Measurements from ENCODE around the gene TMEM94.

TMEM94 gene

GRCh38 chr17:75535119-75535537 is 78.7 kb downstream of the TMEM94 start:
- no peak overlapping the region for H3K27ac Mint-ChIP-seq
- H3K36me3 Mint-ChIP-seq (ENCODE audit: low read depth) = no peaks in the 10 kb centered on the region
- intact Hi-C loops (cut with micrococcal nuclease) = no loop called here
- no peaks in the 10 kb centered on the region for H3K9me3 Mint-ChIP-seq
- peaks cover 15% of the 10 kb centered on the region for H3K27me3 Mint-ChIP-seq
- H3K4me1 Mint-ChIP-seq (ENCODE audit: low read depth) = peaks cover 7% of the 10 kb centered on the region
- H3K4me3 Mint-ChIP-seq = peak overlapping the region; percentile 32

DNA sequence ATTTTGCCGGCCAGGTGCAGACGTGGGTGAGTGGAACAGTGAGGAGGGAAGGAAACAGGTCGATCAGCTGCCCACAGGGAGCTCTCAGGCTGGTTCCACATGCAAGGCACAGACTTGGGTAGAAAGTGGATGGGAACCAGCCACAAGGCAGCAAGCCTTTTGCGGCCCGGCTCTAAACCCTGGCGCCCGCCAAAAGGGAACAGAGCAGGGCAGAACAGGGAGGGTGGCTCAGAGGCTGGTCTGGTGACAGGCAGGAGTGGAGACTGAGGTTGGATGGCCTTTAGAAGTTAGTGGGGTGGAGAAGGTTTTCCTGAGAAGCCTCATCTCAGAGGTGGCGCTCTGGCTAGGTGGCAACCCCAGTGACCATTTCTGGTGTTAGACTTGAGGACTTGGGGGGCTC is 79.4 kb downstream of the TMEM94 start:
- H3K27me3 Mint-ChIP-seq = peaks cover 15% of the 10 kb centered on the region

GRCh38 chr17:75536366-75536765 is 79.9 kb downstream of the TMEM94 start:
- Mint-ChIP-seq H3K36me3 (ENCODE audit: low read depth) (no peaks in the 10 kb centered on the region), H3K4me1 (ENCODE audit: low read depth) (peaks cover 14% of the 10 kb centered on the region), H3K9me3 (no peaks in the 10 kb centered on the region), H3K27me3 (peaks cover 15% of the 10 kb centered on the region), H3K4me3 (no peak overlapping the region), H3K27ac (no peak overlapping the region)
- intact Hi-C loops (cut with micrococcal nuclease) = no loop called here

More for the DNA sequence above, 79.4 kb downstream of the TMEM94 start:
- Mint-ChIP-seq H3K36me3 (ENCODE audit: low read depth) (no peaks in the 10 kb centered on the region), H3K27ac (no peak overlapping the region), H3K4me1 (ENCODE audit: low read depth) (peaks cover 9% of the 10 kb centered on the region), H3K4me3 (no peak overlapping the region), H3K9me3 (no peaks in the 10 kb centered on the region)
- intact Hi-C loops (cut with micrococcal nuclease) = no loop called here

GRCh38 chr17:75539967-75540729 is 83.7 kb downstream of the TMEM94 start:
- intact Hi-C loops (cut with micrococcal nuclease) = no loop called here
- Mint-ChIP-seq H3K4me1 (ENCODE audit: low read depth) (peaks cover 14% of the 10 kb centered on the region), H3K9me3 (no peaks in the 10 kb centered on the region), H3K27me3 (peaks cover 5% of the 10 kb centered on the region), H3K27ac (no peak overlapping the region), H3K36me3 (ENCODE audit: low read depth) (no peaks in the 10 kb centered on the region), H3K4me3 (no peak overlapping the region)

- H3K4me3 Mint-ChIP-seq = no peak overlapping the region
- H3K9me3 Mint-ChIP-seq = no peaks in the 10 kb centered on the region
- no peaks in the 10 kb centered on the region for H3K36me3 Mint-ChIP-seq (ENCODE audit: low read depth)
- H3K4me1 Mint-ChIP-seq (ENCODE audit: low read depth) = peaks cover 11% of the 10 kb centered on the region
- intact Hi-C loops (cut with micrococcal nuclease) = no loop called here
- no peak overlapping the region for H3K27ac Mint-ChIP-seq
- H3K27me3 Mint-ChIP-seq = no peaks in the 10 kb centered on the region
Observed at GRCh38 chr17:75540923-75541503, 84.6 kb downstream of the TMEM94 start.

DNA sequence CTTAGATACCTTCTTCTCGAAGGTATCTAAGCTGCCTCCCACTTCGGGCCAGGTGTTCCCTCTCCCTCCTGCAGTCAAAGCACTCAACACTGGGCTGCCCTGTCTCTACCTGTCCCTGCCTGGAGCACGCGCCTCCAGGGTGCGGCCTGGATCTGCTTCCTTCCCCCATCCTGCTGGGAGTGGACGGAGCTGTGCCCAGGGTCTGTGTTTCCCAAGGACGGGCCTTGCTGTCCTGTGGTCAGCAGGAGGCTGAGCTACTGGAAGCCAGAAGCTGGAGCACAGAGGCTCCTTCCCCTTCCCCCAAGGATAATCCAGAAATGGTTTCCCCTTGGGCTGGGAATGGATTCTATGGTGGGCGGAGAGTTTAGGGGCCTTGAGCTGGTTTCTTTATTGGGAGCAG is 85.8 kb downstream of the TMEM94 start:
- no peaks in the 10 kb centered on the region for H3K36me3 Mint-ChIP-seq (ENCODE audit: low read depth)
- H3K27me3 Mint-ChIP-seq = no peaks in the 10 kb centered on the region
- no peak overlapping the region for H3K4me3 Mint-ChIP-seq
- intact Hi-C loops (cut with micrococcal nuclease) = no loop called here
- H3K27ac Mint-ChIP-seq = no peak overlapping the region
- H3K9me3 Mint-ChIP-seq = no peaks in the 10 kb centered on the region
- peaks cover 11% of the 10 kb centered on the region for H3K4me1 Mint-ChIP-seq (ENCODE audit: low read depth)

DNA sequence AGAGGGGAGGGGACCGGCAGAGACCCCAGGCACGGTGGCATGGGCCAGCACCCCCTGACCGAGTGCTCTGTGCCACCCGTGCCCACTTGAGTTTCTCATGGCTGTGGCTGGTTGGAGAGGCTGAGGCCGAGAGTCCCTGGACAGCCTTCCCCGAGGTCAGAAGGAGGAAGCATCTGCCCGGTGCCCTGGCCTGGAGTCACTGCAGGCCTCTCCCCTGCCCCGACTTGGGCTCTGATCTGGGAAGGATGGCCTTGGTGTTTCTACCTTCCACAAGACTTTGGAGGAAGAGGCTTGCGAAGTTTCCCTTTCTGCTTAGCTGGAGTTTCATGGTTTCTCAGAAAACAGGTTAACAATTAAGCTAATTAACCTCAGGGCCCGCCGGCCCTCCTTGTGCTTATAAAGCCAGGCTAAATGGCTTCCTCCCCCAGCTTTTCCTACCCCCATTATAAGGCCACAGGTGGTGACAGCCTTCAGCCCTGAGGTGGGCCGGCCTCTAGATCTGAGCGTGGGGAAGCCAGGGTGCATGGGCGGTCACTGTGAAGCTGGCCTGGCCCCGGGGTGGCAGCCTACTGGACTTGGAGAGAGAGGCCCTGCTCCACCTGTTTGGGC is 86.4 kb downstream of the TMEM94 start:
- Mint-ChIP-seq H3K27me3 (peaks cover 3% of the 10 kb centered on the region), H3K4me1 (ENCODE audit: low read depth) (peaks cover 11% of the 10 kb centered on the region), H3K36me3 (ENCODE audit: low read depth) (no peaks in the 10 kb centered on the region), H3K4me3 (no peak overlapping the region), H3K27ac (no peak overlapping the region), H3K9me3 (no peaks in the 10 kb centered on the region)
- intact Hi-C loops (cut with micrococcal nuclease) = no loop called here

- H3K27me3 Mint-ChIP-seq = peaks cover 3% of the 10 kb centered on the region
- no peak overlapping the region for H3K4me3 Mint-ChIP-seq
- no peaks in the 10 kb centered on the region for H3K36me3 Mint-ChIP-seq (ENCODE audit: low read depth)
- H3K9me3 Mint-ChIP-seq = no peaks in the 10 kb centered on the region
- intact Hi-C loops (cut with micrococcal nuclease) = no loop called here
- H3K4me1 Mint-ChIP-seq (ENCODE audit: low read depth) = peaks cover 11% of the 10 kb centered on the region
- no peak overlapping the region for H3K27ac Mint-ChIP-seq
Observed at GRCh38 chr17:75544250-75544649, 87.8 kb downstream of the TMEM94 start.

DNA sequence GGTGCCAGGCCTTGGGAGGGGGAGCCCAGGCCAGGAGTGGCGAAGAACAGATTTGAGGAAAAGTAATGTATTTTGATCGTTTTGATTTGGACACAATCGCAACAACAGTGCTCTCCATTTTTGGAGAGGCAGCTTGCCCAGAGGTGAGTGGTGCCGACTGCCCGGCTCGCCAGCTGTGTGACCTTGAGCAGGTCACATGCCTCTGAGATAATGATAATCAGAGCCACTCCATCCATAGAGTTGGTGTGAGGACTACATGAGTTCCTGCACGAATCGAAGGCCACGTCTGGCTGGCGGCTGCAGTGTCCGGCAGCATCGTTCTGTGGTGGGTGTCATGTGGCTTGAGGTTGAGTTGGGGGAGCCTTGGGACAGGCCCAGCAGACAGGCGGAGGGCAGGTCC is 89.7 kb downstream of the TMEM94 start:
- intact Hi-C loops (cut with micrococcal nuclease) = no loop called here
- H3K4me1 Mint-ChIP-seq (ENCODE audit: low read depth) = peaks cover 7% of the 10 kb centered on the region
- H3K27ac Mint-ChIP-seq = no peak overlapping the region
- H3K27me3 Mint-ChIP-seq = peaks cover 3% of the 10 kb centered on the region
- no peaks in the 10 kb centered on the region for H3K36me3 Mint-ChIP-seq (ENCODE audit: low read depth)
- H3K9me3 Mint-ChIP-seq = no peaks in the 10 kb centered on the region
- no peak overlapping the region for H3K4me3 Mint-ChIP-seq

DNA sequence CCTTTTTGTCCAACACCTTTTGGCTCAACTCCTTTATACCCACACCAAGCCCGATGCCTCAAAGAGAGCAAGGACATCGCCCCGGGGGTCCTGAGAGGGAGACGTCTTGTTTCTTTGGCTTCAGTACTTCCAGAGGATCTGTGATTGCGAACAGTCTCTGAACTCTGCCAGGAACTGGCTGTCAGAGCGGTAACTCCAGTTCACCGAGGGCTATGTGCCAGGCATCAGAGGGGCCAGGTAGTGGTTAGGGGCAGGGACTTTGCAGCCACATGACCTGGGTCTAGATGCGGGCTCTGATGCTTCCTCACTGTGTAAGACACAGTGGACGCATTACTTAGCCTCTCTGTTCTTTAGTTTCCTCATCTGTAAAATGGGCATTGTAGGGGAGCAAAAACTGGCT is 90.7 kb downstream of the TMEM94 start:
- H3K27ac Mint-ChIP-seq = no peak overlapping the region
- no peaks in the 10 kb centered on the region for H3K36me3 Mint-ChIP-seq (ENCODE audit: low read depth)
- H3K27me3 Mint-ChIP-seq = peaks cover 3% of the 10 kb centered on the region
- no peak overlapping the region for H3K4me3 Mint-ChIP-seq
- H3K9me3 Mint-ChIP-seq = no peaks in the 10 kb centered on the region
- intact Hi-C loops (cut with micrococcal nuclease) = no loop called here
- H3K4me1 Mint-ChIP-seq (ENCODE audit: low read depth) = peaks cover 4% of the 10 kb centered on the region

DNA sequence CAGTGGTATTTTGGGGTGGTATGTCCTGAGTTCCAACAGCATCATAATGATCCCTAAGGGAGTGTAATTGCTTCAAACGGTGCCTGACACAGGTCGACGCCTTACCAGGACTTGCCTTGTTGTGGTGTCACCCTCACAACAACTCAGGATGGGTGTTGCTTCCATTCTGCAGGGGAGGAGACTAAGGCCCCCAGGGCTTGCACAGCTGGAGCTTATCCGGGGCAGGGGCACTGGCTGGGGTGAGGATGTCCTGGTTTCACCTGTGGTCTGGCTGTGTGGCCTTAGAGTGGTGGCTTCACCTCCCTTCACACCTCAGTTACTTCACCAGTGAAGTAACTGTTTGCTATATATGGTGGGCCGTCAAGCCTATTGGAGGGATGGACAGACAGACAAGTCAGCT is 92.4 kb downstream of the TMEM94 start:
- H3K36me3 Mint-ChIP-seq (ENCODE audit: low read depth) = no peaks in the 10 kb centered on the region
- no peak overlapping the region for H3K27ac Mint-ChIP-seq
- H3K4me3 Mint-ChIP-seq = no peak overlapping the region
- peaks cover 3% of the 10 kb centered on the region for H3K27me3 Mint-ChIP-seq
- intact Hi-C loops (cut with micrococcal nuclease) = no loop called here
- H3K9me3 Mint-ChIP-seq = no peaks in the 10 kb centered on the region
- H3K4me1 Mint-ChIP-seq (ENCODE audit: low read depth) = peaks cover 4% of the 10 kb centered on the region
